GM19438 (cell line): ENCODE results near the gene CAMK2D.

ENCODE experiments used
- ATAC-seq: cut with Tn5 transposase; IDR thresholded peaks from one replicate; pipeline ENCODE4 v1.9.1; 2021; ENCODE audit warnings: low read depth; ENCODE audit not compliant: unreplicated experiment

Gene CAMK2D

DNA sequence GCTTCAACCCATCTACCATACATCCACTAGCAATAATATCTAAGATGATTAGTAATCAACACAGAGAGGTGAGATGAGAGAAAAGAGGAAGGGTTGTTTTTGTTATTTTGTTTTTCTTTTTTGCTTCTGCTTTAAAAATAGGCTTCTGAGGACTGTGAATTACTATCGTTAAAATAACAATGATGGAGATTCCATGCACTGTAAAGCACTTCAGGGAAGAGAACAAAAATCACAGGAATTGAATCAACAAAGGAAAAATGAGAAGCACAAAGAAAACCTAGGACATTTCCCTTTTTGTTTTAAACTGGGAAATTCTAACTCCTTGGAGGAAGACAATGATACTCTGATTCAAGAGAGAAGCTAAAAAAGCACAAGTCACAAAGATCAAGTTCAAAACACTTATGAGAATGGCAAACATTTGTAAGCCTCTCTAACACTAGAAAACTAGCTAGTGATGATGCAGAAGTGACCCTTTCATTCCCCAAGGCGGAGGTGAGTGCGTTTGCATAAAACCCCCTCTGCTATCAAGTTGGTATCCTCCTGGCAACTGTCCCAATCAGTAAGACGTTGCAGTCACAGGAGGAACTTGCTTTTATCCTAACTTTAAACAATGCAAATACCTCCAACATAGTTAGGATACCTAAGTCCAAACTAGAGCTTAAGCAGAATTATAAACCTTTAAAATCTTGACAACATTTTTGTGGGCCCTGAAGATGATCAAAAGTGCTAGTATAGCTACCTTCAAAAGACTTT lies 308.5 kb downstream of the CAMK2D start:
- no peak for ATAC-seq

GRCh38 chr4:113452152-113452551 lies 309.4 kb downstream of the CAMK2D start:
- ATAC-seq: no peak

- no peak for ATAC-seq
Measured at GRCh38 chr4:113450295-113451080, 311.1 kb downstream of the CAMK2D start.

DNA sequence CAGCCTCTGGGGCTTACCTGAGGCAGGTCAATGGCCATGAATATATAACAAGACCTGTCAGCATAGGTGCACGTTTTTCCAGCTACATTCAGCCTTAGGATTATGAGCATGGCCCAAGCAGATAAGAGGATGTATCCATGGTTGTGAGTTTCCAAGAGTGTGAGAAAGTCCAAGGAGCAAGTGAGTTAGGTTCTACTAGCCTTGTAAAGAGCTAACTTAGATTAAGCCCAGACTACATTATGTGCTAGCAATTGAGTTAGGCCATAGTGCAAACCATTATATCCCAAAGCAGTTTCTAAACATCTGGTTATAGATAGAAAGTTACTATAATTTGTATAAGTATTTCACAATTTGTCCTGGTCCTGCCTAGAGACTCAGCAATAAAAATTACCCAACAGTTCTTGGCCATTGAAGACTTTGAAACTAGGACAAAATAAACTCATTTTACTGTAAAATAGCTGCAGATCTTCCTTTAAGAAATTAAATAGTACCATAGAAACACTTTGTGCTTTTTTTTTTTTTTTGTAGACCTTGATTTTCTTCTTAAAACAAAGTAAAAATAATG lies 312.0 kb downstream of the CAMK2D start:
- ATAC-seq: no peak

- ATAC-seq: no peak
Measured at GRCh38 chr4:113447769-113448168, 313.8 kb downstream of the CAMK2D start.

DNA sequence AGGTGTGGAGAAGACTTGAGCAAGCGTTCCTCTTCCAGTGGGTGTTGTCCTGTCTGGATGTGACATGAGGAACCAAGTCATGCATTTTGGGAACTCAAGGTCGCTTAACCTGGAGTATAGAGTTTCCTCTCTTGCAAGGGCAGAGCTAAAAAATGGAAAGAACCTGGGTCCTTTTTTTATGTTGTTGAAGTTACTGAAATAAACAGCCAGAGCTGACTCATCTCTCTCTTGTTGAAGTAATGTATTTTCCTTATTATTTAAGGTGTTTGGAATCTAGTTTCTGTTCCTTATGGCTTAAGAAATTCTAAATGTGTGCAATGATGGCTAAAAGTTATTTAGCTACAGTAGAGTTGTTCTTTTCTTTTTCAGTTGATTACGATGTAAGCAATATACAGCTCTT lies 314.5 kb downstream of the CAMK2D start:
- ATAC-seq: no peak

GRCh38 chr4:113446019-113446418 lies 315.5 kb downstream of the CAMK2D start:
- ATAC-seq: no peak

- ATAC-seq: no peak
Measured at GRCh38 chr4:113445286-113445685, 316.3 kb downstream of the CAMK2D start.

DNA sequence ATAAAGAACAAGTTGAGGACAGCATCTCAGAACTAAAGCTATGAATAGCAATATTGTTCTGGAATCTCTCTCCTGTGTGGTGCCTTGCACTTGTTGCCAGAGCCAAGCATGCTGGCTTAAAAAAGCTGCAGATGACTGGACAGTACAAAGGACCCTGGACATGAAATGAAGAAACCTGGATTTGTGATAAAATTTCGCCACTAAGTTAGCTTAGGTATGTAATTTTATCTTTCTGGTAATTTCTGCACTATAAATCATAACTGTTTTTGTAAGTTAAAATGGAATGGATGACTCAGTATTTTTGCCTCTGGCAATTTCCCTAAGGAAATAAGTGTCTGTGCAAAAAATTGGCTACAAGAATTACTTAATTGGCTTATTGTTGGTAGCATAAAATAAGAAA lies 317.2 kb downstream of the CAMK2D start:
- no peak for ATAC-seq

DNA sequence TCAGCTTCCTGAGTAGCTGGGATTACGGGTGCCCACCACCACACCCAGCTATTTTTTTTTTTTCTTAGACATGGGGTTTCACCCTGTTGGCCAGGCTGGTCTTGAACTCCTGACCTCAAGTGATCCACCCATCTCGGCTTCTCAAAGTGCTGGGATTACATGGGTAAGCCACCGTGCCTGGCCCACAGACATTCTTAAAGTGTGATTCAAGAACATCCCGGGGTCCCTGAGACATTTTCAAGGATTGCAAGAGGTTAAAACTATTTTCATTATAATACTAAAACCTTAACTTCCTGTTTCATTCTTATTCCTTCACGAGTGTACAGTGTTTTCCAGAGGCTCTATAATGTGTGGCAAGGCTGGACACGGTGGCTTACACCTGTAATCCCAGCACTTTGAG lies 318.7 kb downstream of the CAMK2D start:
- no peak for ATAC-seq

DNA sequence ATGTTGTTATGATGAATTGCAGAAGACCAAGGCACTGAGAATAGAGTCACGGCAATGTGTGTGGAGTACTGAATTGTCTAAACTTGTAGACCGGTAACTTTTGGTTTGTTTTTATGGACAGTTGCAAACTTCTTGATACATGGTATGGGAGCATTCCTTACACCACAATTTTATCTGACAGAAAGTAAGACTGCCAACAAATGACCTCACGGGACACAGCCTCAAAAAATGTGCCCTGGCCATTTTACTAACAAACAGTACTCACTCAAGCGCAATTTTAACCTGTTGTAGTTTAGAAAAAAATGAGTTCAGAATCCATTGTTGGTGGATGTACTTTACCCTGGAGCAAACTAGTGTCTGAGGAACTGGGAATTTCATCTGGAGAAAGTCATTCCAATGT lies 321.2 kb downstream of the CAMK2D start:
- ATAC-seq: no peak

DNA sequence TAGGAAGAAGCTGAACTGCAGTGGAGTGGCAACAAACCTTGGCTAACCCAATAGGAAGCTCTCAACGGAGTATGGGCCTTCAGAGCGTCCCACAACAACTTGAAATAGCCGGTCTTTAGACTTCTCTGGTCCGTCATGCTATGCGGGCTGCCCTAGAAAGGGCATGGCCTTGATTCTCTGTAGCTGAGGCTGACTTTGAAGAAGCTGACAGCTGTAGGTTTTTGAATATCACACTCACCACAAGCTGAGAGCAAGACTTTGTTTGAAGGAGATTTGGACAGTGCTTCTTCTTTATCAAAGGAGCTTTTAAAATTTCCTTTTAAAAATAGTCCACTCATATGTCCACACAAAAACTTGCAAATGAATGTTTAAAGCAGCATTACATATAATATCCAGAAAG lies 322.9 kb downstream of the CAMK2D start:
- no peak for ATAC-seq

GRCh38 chr4:113437129-113437528 lies 324.4 kb downstream of the CAMK2D start:
- no peak for ATAC-seq

GRCh38 chr4:113436360-113436759 lies 325.2 kb downstream of the CAMK2D start:
- no peak for ATAC-seq

GRCh38 chr4:113435893-113436292 lies 325.6 kb downstream of the CAMK2D start:
- no peak for ATAC-seq

DNA sequence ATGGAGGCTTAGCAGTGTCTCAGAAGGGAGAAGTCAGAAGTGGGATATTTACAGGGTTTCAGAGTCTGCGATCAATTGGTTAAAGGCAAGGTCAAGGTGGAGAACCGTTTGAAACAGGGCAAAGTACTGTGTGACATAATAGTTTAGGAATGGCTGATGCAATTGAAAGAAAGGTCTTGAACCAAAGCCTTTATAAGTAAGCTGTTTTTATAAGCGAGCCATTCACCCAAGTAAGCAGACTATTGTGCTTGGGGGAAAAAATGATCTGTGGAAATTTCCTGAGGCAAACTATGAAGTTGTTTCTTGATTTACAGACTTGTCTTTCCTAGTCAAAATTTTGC lies 327.3 kb downstream of the CAMK2D start:
- ATAC-seq: no peak

DNA sequence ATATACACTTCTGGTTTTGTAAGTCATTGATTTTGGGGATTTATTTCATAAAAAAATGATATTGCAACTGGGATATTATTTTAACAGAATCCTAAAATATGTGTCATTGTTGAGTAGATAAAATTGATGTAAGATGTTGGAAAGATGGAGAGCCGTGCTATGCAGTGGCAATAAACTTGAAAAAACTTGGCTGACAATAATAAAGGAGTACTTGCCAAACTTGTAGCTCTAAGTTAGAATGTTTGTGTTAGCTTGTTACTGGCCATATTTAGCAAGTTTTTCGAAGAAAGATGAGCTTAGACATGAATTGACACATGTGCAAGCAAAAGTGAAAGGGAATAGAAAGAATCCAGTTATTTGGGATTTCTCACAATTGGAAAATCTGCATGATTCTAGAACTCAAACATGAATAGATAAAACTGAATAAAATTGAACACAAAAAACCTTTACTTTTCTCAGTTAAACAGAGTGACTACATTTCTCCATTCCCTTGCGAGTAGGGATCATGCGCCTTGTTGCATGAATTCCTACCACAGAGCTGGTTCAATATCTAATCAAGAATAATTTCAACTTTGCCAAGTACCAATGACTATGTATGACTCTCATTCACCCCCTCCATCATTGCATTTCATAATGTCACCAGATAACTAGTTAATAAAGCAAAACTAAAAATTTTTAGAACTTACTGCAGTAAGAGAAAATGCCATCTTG lies 327.8 kb downstream of the CAMK2D start:
- no peak for ATAC-seq

DNA sequence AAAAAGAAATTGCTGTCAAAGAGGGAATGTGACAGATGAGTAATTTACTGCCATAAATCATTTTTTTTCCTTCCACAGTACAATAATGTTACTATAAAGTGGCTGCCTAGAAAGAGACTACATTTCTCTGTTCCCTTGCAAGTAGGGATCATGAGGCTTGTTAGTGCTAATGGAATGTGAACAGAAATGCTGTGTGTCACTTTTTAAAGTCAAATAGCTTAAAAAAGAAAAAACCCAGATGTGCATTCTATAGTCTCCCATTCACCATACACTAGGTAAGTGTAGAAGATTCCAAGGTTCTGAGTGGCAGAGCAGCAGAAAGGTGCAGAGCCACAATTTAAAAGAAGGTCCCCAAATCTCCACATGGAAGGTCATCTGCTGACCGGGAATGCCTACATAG lies 328.4 kb downstream of the CAMK2D start:
- ATAC-seq: no peak

DNA sequence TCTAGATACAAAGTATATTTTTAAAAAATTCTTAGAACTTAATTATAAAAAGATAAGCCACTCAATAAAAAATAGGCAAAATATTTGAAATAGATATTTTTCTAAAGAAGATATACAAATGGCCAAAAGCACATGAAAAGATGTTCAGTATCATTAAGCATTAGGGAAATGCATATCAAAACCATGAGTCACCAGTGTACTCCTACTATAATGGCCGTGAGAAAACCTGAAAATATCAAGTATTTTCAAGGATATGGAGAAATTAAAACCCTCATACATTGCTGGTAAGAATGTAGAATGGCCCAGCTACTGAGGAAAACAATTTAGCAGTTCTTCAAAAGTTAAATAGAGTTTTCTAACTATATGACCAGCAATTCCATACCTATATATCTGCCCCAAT lies 337.9 kb downstream of the CAMK2D start:
- ATAC-seq: no peak

DNA sequence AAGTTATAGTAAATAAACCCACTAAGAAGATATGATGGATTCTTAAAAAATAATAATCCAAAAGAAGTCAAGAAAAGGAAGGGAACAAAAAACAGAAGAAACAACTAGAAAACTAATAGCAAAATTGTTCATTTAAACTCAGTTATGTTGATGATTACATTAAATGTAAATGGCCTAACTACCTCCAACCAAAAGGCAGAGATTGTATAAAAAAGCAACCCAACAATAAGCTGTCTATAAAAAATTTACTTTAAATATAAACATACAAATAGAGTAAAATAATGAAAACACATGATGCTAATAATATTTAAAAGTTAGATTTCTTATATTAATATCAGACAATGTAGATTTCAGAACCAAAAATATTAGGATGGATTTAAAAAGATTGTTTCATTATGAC lies 340.6 kb downstream of the CAMK2D start:
- no peak for ATAC-seq

- ATAC-seq: no peak
Measured at GRCh38 chr4:113419631-113420030, 341.9 kb downstream of the CAMK2D start.
